ENCODE results near the gene EPSTI1. TPM values are rescaled to one million over a fixed set of nuclear protein-coding genes. Genes with fewer than 3 reads are reported as not detected.

Gene EPSTI1
- total RNA-seq, 1 donor from 2014 or later: 5.6 TPM

DNA sequence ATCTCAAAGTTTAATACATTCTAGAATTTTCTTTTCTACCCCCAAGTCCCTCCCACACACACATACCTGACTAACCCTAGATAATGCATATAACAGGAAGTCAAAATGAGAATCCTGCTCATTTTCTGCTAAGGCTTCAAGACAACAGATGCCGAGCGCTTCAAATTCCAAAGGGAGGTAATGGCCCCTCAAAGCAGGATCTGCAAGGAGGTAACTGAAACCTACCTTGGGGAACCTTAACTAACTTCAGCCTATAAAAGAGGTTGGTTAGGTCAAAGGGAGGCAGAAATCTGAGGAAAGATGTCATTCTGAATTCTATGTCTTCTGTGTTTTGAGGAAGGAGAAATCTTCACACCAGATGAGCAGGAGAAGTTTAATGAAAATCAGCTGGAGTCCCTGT, 26.8 kb downstream of the EPSTI1 start:
- no peaks in the 10 kb centered on the region for H3K36me3 ChIP-seq (ENCODE audit: control insufficient read depth, insufficient read depth, low read length)
- H3K27me3 ChIP-seq (ENCODE audit: control insufficient read depth, insufficient read depth, low read length): no peaks in the 10 kb centered on the region
- no peak for DNase-seq (ENCODE audit: low read depth)
- no peak overlapping the region for H3K4me3 ChIP-seq (ENCODE audit: low read depth, low read length)
- TF ChIP-seq, protein P1, sequence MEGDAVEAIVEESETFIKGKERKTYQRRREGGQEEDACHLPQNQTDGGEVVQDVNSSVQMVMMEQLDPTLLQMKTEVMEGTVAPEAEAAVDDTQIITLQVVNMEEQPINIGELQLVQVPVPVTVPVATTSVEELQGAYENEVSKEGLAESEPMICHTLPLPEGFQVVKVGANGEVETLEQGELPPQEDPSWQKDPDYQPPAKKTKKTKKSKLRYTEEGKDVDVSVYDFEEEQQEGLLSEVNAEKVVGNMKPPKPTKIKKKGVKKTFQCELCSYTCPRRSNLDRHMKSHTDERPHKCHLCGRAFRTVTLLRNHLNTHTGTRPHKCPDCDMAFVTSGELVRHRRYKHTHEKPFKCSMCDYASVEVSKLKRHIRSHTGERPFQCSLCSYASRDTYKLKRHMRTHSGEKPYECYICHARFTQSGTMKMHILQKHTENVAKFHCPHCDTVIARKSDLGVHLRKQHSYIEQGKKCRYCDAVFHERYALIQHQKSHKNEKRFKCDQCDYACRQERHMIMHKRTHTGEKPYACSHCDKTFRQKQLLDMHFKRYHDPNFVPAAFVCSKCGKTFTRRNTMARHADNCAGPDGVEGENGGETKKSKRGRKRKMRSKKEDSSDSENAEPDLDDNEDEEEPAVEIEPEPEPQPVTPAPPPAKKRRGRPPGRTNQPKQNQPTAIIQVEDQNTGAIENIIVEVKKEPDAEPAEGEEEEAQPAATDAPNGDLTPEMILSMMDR (IDR thresholded peaks at IDR 0.05; ENCODE audit: insufficient read depth, low read length, poor library complexity, severe bottlenecking): no peak

DNA sequence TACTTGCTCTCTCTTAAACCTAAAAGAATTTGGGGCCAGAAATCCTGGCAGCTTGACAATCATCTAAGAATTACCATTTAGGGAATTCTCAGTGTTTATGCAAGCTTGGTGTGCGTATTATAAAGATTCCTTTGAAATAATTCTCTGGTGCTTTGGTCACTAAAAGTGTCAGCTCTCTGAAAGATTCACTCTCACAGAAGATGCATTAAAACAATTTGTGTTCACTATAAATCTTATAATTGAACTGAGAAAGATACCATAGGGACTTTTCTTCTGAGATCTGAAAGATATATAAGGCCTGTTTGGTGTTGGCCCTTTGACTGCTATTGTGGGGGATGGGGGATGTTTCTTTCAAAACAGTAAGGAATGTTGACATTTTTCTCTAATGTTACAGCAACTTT, 27.3 kb downstream of the EPSTI1 start:
- H3K36me3 ChIP-seq (ENCODE audit: control insufficient read depth, insufficient read depth, low read length): no peaks in the 10 kb centered on the region
- DNase-seq (ENCODE audit: low read depth): no peak
- TF ChIP-seq, protein P1 (IDR thresholded peaks at IDR 0.05; ENCODE audit: insufficient read depth, low read length, poor library complexity, severe bottlenecking): no peak
- no peak overlapping the region for H3K4me3 ChIP-seq (ENCODE audit: low read depth, low read length)
- no peaks in the 10 kb centered on the region for H3K27me3 ChIP-seq (ENCODE audit: control insufficient read depth, insufficient read depth, low read length)

DNA sequence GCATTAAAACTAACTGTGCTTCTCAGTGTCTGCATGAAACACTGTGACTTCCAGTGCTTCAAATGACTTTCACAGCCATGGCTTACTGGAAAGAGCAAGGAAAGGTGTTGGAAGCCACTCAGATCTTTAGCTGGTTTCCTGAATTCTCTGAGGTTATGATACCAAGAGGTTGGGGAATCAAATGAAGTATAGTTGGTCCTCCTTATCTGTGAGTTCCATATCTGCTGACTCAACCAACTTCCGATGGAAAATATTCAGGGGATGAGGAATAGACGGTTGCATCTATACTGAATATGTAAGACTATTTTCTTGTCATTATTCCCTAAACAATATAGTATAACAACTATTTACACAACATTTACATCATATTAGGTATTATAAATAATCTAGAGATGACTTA, 32.4 kb downstream of the EPSTI1 start:
- TF ChIP-seq, protein P1 (IDR thresholded peaks at IDR 0.05; ENCODE audit: insufficient read depth, low read length, poor library complexity, severe bottlenecking): no peak
- H3K4me3 ChIP-seq (ENCODE audit: low read depth, low read length): no peak overlapping the region
- DNase-seq (ENCODE audit: low read depth): no peak
- no peaks in the 10 kb centered on the region for H3K27me3 ChIP-seq (ENCODE audit: control insufficient read depth, insufficient read depth, low read length)
- no peaks in the 10 kb centered on the region for H3K36me3 ChIP-seq (ENCODE audit: control insufficient read depth, insufficient read depth, low read length)

DNA sequence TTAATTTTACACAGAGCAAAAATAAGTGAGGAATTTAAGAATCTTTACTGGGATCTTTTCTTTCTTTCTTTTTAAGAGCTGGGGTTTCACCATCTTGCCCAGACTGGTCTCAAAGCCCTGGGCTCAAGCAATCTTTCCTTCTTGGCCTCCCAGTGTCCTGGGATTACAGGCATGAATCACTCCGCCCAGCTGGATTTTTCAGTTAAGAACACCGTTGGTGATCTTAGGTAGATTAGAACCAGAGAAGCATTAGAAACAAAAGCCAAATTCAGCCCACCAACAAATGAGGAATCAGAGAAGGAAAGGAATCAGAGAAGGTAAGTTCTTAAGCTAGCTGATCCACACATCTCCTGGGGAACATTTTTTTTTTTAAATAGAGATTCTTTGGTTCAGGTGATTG, 34.2 kb downstream of the EPSTI1 start:
- Histone ChIP-seq H3K4me3 (ENCODE audit: low read depth, low read length) (no peak overlapping the region), H3K36me3 (ENCODE audit: control insufficient read depth, insufficient read depth, low read length) (no peaks in the 10 kb centered on the region), H3K27me3 (ENCODE audit: control insufficient read depth, insufficient read depth, low read length) (no peaks in the 10 kb centered on the region)
- no peak for DNase-seq (ENCODE audit: low read depth)
- TF ChIP-seq, protein P1 (IDR thresholded peaks at IDR 0.05; ENCODE audit: insufficient read depth, low read length, poor library complexity, severe bottlenecking): no peak

DNA sequence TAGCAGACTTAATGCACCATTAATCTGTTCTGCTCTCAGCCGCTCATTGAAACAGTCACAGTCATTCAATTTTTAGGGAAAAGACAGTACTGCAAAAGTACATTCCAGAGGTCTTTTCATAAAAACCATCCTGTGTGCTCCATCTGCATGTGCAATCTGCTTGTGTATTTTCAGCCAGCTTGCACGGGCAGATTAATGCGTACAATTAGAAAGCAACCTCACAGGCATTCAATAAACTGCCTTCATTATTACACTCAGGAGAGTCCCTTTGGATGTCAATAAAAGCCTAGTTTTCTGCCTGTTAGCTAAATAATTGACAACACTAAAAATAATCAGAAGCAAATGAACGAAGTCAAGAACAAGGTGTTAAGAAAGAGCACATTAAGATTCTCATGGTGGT, 41.9 kb downstream of the EPSTI1 start:
- TF ChIP-seq, protein P1 (IDR thresholded peaks at IDR 0.05; ENCODE audit: insufficient read depth, low read length, poor library complexity, severe bottlenecking): no peak
- no peak overlapping the region for H3K4me3 ChIP-seq (ENCODE audit: low read depth, low read length)
- DNase-seq (ENCODE audit: low read depth): no peak
- no peaks in the 10 kb centered on the region for H3K36me3 ChIP-seq (ENCODE audit: control insufficient read depth, insufficient read depth, low read length)
- H3K27me3 ChIP-seq (ENCODE audit: control insufficient read depth, insufficient read depth, low read length): no peaks in the 10 kb centered on the region

DNA sequence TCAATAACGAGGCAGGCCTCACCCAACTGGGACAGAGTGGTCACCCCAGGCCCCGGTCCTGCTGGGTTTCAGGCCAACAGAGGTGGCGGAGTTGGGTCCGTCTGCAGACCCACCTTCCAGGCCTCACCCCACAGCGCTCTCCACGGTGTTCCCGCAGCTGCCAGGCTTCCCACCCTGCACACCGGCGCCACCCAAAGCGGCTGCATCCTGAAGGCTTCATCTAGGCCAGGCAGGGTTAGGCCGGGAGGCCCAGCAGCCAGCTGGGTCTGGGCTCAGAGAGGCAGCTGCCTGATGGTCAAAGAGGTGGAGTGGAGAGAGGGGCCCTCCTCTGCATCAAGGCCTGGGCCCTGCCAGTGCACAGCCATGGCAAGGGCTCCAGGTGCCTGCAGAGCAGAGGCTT, 44.1 kb downstream of the EPSTI1 start:
- TF ChIP-seq, protein P1 (IDR thresholded peaks at IDR 0.05; ENCODE audit: insufficient read depth, low read length, poor library complexity, severe bottlenecking): no peak
- DNase-seq (ENCODE audit: low read depth): no peak
- no peak overlapping the region for H3K4me3 ChIP-seq (ENCODE audit: low read depth, low read length)
- H3K36me3 ChIP-seq (ENCODE audit: control insufficient read depth, insufficient read depth, low read length): no peaks in the 10 kb centered on the region
- no peaks in the 10 kb centered on the region for H3K27me3 ChIP-seq (ENCODE audit: control insufficient read depth, insufficient read depth, low read length)

All from kidney epithelial cell (primary cell).